ENCODE data around the gene CEBPA. TPM values are rescaled to one million over a fixed set of nuclear protein-coding genes. Genes with fewer than 3 reads are reported as not detected.

Gene CEBPA
- total and polyA plus RNA-seq, 4 donors, result 32.9 to 112 (median 82.7) TPM

GRCh38 chr19:33300894-33301143 lies 1.5 kb downstream of the CEBPA start (continued):
- TF ChIP-seq CTCF (IDR thresholded peaks at IDR 0.05; ENCODE audit: low read depth, low read length, missing input control), result no peak
- no peak for TF ChIP-seq GABPA (IDR thresholded peaks at IDR 0.05 in 1 of 2, conservative IDR thresholded peaks at IDR 0.05 in 1 of 2)

GRCh38 chr19:33300009-33300893 lies 2.1 kb downstream of the CEBPA start:
- no peak for DNase-seq (ENCODE audit: low spot score)
- Histone ChIP-seq H3K36me3 (ENCODE audit: control insufficient read depth in 4 of 4, insufficient read depth in 3 of 4, low read depth in 1 of 4, low read length in 3 of 4) (no peaks in the 10 kb centered on the region), H3K4me1 (ENCODE audit: control insufficient read depth in 4 of 4, insufficient read depth in 4 of 4, low read length in 3 of 4) (peaks cover 3 to 60% (median 23%) of the 10 kb centered on the region in 4 donors), H3K27ac (ENCODE audit: low read depth in 1 of 2, low read length in 2 of 2) (peak overlapping the region; percentile 90 to 92), H3K27me3 (ENCODE audit: control insufficient read depth in 4 of 4, insufficient read depth in 4 of 4, low read length in 3 of 4) (no peaks in the 10 kb centered on the region), H3K9me3 (ENCODE audit: control insufficient read depth in 4 of 4, low read length in 3 of 4) (no peaks in the 10 kb centered on the region), H3K9ac (ENCODE audit: low read depth in 1 of 2, low read length in 2 of 2) (peak overlapping the region; percentile 96 to 97), H3K4me3 (ENCODE audit: low read depth in 1 of 3, low read length in 3 of 3) (peak overlapping the region; percentile 61 to 81 (median 78))
- 17% methylated on average over 25 of the region's 25 CpGs for WGBS
- peak in 1 of 2 donors; percentile 34 for TF ChIP-seq RXRA (IDR thresholded peaks at IDR 0.05)
- TF ChIP-seq REST (IDR thresholded peaks at IDR 0.05), result no peak
- peak; percentile 93 for TF ChIP-seq YY1 (IDR thresholded peaks at IDR 0.05)
- TF ChIP-seq HNF4A (conservative IDR thresholded peaks at IDR 0.05), result peak in 1 of 2 donors; percentile 16
- no peak for TF ChIP-seq ZBTB33 (IDR thresholded peaks at IDR 0.05)
- peak; percentile 19 to 37 for TF ChIP-seq RAD21 (IDR thresholded peaks at IDR 0.05)

- no peak for DNase-seq (ENCODE audit: low spot score)
- Histone ChIP-seq H3K9ac (ENCODE audit: low read depth in 1 of 2, low read length in 2 of 2) (peak overlapping the region; percentile 96 to 97), H3K4me3 (ENCODE audit: low read depth in 1 of 3, low read length in 3 of 3) (peak overlapping the region; percentile 61 to 81 (median 78)), H3K27ac (ENCODE audit: low read depth in 1 of 2, low read length in 2 of 2) (peak overlapping the region; percentile 90 to 92), H3K4me1 (ENCODE audit: control insufficient read depth in 4 of 4, insufficient read depth in 4 of 4, low read length in 3 of 4) (peaks cover 0 to 55% (median 17%) of the 10 kb centered on the region in 4 donors), H3K27me3 (ENCODE audit: control insufficient read depth in 4 of 4, insufficient read depth in 4 of 4, low read length in 3 of 4) (no peaks in the 10 kb centered on the region), H3K9me3 (ENCODE audit: control insufficient read depth in 4 of 4, low read length in 3 of 4) (no peaks in the 10 kb centered on the region), H3K36me3 (ENCODE audit: control insufficient read depth in 4 of 4, insufficient read depth in 3 of 4, low read depth in 1 of 4, low read length in 3 of 4) (no peaks in the 10 kb centered on the region)
- peak; percentile 9 for TF ChIP-seq ATF3 (IDR thresholded peaks at IDR 0.05)
- TF ChIP-seq TAF1 (conservative IDR thresholded peaks at IDR 0.05), result no peak
- 28% methylated on average over 8 of the region's 8 CpGs for WGBS
Measured at GRCh38 chr19:33299051-33299688, 3.2 kb downstream of the CEBPA start.

Data from liver (tissue), 9 donors.